Activated effector memory CD4-positive, alpha-beta T cell treated with anti-CD3 and anti-CD28 coated beads, Interleukin-2, amount 50 U/mL, for 16 hours (primary cell): ENCODE data around the gene NCAM2.

Experiments used
- DNase-seq: peaks from one replicate; pipeline ENCODE4 v3.0.0-alpha.2; 2020

NCAM2 gene

DNA sequence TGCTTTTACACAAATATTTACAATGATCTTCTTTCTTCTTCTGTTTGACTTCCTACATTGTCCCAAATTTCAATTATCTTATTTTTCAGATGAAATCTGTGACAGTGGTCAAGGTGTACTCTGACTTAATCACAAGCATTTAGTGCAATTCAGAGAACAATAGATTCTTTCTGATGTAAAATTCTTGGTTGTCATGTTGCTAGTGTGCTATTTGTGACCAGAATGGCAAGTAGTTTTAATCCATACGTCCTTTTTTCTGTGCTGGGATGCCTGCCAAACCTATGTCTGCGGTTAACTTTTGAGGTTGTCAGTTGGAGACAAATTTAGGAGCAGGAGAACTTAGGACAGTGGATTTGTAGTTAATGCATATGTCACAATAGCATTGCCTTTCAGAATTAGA, 31.0 kb downstream of the NCAM2 start:
- no peak for DNase-seq

DNA sequence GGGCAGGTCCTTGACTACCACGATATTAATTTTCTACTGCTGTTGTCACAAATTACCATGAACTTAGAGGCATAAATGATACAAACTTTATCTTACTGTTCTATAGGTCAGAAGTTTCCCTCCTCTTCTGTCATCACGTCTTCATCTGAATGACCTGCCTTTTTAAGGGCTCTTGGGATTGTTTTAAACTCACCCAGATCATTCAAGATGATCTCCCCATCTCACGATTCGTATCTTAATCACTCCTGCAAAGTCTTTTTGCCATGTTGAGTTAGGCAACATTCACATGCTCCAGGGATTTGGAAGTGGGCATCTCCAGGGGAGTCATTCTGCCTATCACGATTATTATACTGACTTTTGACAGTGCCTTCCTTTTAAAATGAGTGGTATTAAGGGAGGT, 32.1 kb downstream of the NCAM2 start:
- DNase-seq, result no peak

DNA sequence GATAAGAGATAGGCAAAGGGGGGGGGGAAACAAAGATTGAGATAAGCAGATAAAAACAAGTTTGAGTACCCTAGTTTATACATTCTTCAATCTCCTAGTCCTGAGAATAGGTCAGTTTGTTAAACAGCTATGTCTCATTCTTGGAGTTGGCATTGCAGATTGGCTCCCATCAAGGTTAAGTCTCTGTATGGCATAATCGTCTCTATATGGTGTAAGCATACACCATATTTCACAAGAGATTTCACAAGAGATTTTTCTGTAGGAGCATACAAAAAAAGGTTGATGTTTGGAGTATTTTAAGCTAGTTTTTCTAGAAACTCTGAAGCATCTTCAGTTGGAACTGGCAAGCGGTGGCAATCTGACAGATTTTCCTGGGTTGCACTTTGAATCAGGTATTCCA, 35.8 kb downstream of the NCAM2 start:
- no peak for DNase-seq

DNA sequence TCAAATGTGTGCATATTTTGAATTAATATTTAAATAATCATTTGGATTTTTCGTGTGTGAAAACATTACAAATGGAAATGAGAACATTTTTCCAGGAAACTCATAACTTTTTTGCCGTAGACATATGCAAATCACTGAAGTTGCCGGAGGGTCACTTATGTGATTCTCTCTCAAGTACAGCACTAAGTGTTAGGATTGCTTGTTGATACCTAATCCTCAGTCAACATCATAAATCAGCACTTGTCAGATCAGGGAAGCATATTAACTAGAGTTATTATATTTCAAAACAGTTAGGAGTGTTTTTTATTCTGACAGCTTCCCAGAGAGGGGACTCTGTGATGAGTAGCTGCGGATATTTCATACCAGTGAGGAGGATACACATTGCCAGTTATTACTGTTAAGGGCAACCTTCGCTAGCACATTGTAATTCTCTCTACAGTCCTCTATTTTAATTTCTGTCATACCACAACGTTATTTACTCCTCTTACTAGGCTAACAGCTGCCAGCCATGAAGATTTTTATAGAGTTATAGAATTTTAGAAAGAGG, 41.5 kb downstream of the NCAM2 start:
- DNase-seq, result no peak

DNA sequence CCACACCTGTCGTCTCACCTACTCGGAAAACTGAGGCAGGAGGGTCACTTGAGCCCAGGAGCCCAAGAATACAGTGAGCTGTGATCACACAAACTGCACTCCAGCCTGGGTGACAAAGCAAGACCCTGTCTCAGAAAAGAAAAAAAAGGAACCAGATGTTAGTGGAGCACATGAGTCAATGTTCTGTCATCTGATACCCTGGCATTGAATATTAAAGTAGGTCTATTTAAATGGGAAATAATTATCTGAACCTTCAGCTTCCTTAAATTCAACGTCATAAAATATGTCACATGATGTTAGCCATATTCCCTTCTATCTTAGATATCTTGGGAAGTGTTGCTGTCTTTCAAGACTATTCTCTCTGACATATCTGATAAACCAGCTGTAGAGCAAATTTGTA, 47.3 kb downstream of the NCAM2 start:
- DNase-seq, result no peak

DNA sequence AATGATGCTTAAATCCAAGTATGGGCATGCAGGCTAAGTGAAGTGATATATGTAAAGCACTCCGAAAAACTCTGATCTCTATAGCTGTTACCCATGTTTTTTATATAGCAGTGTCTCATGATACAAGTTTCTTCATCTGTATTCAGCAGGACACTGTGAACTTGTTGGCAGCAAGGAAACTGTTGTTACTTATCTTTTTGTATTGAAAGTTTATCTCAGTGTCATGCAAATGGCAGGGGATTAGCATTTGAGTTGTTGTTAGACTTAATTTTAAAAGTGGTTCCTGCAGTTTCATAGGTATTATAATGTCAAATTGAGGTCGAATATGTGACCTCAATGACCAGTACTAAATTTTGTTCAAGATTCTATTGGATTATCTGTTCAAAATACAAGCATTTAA, 47.9 kb downstream of the NCAM2 start:
- no peak for DNase-seq

DNA sequence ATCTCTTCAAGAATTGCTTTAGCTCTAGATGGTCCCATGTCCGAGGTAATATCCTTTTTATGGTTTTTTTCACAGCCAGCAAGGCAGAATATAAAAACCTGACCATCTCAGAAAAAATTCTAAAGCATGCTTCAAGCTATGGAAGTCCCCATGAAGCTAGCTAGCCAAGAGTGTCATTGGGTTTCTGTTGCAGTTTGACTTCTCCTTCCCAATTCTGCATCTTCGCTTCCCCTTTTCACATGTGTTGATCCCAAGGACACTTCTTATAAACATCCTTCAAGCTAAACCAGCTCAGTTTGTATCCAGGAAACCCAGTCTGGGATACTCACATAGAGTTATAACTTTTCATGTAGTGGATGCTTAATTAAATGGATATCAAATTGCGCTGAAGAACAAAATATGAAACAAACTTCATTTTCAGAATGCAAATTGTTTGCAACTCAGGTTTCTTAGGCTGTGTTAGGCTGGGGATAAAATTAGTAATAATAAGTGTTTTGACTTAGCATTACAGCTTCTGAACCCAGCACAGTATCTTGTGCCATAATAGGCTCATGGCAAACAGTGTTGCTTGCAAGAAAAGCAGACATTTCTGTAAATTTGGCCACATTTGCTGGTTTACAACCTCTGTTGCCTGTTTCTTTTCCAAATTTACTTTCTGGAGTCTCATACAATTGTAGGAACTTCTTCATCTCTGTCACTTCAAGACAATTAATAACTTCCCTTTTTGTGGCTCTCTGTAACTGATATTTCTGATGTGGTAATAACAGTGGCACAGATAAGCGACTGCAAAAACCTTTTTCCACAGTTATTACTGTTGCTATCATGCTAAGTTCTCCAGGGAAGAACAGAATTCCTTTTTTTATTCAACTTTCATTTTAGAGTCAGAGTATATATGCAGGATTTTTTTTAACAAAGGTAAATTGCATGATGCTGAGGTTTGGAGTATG, 53.2 kb downstream of the NCAM2 start:
- DNase-seq, result no peak

DNA sequence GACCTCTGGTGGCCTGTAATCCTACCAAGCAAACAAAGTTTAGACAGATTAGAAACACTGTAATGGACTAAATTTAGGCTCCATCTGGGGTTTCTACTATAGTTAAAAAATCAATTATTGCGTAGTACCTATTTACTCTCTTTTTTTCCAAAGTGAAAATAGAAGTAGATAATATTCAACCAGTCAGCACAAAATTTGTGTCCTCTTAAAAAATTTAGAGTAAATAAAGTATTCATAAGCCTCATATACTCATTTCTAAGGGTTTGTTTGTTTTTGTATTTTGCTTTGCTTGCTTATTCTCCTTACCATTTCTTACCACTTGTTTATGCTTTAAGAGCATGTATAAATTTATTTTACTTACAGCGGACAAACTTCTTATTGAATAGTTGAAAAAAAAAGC, 54.5 kb downstream of the NCAM2 start:
- DNase-seq, result no peak

DNA sequence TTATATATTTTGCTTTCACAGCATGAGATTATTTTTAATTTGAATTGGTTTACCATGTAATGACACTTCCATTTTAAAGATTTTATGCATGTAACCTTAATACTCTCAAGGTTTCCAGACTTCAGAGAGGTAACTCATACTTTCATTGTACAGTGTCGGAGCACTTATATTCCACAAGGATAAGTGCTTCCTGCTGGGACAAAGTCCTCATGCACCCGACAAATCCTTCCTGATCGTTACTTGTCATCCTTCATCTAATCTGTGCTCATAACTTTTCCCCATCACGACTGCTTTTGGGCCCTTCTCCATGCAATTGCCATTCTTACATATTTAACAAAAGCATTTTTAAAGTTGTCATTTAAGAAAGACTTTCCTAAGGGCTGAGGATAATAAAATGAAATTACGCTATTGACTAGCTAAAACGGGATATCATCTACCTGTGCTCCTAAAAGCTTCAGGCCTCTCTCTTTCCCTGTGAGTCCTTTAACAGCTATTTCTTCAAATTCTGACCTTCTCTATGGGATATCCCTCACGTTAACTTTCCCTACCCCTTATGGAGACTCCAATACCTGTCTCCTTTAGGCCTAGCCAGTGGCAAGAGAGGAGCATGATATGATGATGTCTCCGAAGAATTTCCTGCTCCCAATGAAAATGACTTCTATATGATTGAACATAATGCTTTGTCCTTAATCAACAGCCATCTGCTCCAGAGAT, 59.3 kb downstream of the NCAM2 start:
- DNase-seq, result no peak

DNA sequence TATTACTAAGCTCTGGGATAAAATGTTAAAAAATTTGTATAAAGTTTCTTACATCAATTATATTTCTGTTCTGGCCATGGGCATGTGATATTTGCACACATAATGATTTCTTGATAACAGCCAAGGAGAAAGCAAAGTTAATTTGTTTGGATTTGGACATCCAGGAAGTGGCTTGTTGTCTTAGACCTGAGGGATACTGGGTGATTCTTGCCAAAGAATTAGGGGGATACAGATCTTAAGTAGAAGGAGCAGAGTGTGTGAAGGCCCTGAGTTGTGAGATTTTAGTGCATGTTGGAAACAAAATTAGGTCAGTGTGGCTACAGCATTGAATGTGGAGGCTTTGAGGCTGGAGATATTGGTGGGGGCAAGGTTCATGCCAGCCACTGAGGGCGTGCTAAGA, 65.6 kb downstream of the NCAM2 start:
- DNase-seq, result no peak

DNA sequence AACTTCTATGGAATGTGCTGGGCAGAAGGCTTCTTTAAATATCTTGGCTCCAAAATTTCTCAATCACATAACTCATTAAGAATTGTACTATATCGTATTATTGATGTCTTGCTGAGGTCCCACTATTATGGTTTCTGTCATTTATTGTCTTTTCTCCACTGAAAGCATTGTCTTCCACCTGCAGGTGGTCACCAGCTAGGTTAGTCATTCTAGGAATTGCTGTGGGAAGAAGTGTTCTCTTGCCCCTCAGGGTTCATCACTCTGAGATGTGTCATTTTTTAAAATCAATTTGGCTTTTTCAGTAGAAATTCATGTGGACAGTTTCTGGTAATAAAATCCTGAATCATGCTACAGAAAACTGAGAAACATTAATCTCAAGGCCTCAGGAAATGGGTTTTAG, 66.1 kb downstream of the NCAM2 start:
- DNase-seq, result no peak

DNA sequence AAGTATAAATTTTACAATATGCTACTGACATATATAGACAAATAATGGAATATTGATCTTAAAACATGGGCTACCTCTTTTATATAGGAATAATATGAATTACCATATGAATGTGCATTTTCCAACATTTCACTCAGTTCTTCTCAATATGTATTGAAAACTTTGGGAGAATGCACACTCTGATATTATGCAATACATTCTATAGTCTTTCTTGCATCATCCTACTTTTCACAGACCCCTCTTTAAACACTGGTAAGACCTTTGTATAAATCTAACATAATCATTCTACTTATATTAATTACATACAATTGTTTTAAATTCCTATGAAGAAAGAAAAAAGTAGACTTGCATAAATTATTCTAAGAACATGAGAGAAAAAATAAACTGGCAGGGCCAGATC, 69.2 kb downstream of the NCAM2 start:
- DNase-seq, result no peak

DNA sequence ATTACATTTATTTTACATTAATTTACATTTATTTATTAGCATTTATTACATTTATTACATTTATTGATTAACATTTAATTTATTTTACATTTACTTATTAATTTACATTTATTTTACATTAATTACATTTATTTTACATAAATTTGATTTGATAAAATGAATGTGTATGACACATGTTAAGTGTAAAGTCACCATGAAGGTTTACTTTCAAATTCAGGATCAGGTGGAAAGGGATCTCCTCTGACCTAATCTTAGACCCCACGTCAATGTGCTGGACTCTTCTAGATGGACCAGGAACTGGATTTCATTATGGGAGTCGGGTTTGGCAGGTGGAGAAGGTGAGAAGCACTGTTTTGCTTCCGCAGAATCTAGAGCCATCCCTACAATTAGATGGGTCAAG, 76.1 kb downstream of the NCAM2 start:
- no peak for DNase-seq

DNA sequence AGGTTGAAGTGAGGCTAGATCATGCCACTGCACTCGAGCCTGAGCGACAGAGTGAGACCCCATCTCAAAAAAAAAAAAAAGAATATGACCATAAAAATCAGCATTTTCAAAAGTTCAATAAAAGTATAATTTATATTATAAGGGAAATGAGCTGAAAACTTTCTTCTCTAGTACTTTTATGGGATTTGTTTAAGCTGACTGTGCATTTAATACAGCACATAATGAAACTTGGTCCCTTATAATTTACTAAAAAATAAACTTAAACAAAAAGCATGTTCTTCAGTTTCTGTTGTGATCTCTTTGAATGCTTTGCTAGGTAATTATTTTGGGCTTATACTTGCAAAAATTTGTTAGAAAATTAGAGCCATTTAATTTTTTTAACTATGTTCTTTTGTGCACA, 77.8 kb downstream of the NCAM2 start:
- no peak for DNase-seq

DNA sequence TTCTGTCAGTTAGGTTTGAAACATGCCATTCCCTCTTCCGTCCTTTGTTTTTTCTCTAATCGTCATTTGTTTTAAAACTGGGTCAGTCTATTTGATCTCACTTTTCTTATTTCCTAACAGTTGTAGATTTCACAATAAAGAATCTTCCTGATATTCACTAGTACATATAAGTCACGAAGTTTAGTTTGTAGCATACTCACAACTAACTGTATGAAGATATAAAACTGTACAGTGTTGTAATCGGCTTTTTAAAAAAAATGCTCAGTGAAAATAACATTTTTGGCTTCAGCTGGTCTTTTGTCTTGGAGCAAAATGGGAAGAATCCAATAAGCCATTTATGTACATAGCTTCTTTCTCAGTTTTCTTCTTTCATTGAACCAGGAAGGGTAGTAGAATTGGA, 78.3 kb downstream of the NCAM2 start:
- DNase-seq, result no peak

DNA sequence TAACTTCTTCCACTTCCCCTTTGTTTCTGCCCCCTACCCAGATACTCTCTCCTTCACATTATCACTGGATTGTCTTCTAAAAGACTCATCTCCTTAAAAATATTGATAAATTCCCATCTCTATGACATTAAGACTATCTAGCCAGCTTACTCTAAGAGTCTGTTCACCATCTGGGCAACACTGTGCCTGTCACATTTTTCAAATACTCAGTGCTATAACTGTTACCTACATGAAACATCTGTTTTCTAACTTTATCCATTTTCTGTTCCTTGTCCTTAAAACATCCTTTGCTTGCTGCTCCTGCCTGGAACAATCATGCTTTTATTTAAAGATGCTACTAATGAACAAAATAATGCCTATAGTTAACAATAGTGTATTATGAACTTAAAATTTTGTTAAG, 81.4 kb downstream of the NCAM2 start:
- no peak for DNase-seq

DNA sequence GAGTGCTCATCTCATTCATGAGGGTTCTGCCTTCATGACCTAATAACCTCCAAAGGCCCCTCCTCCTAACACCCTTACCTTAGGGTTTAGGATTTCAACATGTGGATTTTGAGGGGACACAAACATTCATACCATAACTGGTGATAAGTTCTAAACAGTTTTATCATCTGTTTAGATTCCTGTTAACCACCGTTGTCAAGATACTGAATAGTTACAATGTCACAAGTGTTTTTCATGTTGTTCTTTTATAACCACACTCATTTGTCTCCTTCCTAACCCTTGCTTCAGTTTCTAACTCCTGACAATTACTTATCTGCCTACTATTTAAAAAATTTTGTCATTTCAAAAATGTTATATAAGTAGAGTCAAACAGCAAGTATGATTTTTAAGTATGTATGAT, 86.0 kb downstream of the NCAM2 start:
- DNase-seq, result no peak

DNA sequence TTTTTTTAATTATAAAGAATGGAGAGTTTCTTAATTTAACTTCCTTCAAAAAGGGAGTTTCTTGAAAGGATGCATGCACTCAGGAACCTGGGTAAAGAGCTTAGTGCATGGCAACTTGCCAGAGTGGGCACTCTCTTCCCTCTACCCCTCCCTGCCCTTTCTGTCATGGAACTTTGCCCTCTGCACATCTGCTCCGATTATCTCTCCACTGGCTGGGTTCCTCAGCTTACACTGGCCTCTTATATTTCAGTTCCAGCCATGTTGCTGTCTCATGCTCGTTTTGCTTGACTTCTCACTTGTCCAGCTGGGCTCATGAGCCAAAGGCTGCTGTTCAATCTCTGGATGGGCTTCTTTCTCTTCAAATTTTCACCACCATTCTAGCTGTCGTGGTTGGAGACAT, 87.0 kb downstream of the NCAM2 start:
- DNase-seq, result no peak

DNA sequence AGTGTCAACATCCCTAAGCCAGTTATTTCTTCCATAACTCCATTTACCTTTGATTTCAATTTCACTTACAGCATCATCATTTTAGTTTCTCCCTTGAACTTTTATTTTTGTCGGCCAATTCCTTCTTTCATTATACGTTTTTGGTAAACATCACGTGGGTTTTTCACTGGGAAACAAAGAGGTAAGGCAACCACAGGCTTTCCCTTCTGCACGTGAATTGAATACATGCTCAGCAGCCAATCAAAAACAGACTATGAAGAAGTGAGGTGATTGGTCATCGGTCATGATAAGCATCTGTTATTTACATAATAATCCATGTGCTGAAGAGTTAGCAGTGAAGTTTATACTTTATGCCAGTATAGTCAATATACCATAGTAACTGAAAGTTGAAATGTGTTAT, 98.7 kb downstream of the NCAM2 start:
- no peak for DNase-seq

DNA sequence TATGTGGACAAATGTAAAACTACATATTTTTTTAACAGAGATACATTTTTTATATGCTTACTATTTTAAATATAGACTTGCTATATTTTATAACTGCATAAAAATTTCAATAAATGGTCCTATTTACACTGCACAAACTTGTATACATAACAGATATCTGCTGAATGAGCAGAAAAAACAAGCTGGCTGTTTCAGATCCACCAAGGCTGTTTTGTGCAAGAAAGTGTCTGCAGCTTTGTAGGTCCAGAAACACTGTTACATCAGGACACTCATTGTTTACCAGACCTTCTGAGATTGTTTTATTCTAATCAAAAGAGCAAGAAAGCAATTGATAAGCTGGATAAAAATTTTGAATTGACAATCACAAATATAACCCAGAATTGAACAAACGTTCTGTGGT, 99.3 kb downstream of the NCAM2 start:
- DNase-seq, result no peak

DNA sequence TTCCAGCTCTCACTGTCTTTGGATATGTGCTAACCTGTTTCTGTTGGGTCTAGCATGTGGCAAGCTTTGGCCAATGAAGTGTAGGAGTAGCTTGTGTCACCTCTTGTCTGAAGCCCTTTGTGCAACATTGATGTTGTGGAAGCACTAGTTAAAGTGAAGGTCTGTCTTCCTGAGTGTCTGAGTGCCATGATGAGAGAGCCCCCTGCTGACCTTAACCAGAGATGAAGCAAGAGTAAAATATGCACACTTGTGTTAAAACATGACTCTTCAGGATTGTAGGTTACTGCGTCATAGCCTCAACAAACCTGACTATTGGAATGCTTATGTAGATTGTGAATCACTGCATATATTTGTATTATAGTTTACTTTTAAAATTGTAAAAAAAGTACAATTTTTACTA, 103.7 kb downstream of the NCAM2 start:
- no peak for DNase-seq

DNA sequence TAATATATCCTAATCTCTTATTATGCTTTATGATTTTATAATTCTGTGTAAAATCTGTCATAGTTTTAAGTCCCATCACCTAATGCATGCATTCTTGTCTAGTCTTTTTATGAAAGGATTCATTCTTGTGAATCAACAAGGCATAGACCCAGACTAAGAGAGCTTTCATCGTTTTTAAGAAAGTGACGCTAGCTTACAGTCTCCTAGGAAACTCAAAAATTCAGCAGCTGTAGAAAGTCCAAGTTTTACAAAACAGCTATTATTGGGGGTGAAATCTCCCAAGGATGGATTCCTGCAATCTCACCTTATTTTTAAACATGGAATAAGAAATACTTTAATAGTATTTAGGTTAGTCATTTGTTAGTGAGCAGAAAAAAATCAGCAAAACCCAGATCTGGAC, 104.7 kb downstream of the NCAM2 start:
- no peak for DNase-seq

DNA sequence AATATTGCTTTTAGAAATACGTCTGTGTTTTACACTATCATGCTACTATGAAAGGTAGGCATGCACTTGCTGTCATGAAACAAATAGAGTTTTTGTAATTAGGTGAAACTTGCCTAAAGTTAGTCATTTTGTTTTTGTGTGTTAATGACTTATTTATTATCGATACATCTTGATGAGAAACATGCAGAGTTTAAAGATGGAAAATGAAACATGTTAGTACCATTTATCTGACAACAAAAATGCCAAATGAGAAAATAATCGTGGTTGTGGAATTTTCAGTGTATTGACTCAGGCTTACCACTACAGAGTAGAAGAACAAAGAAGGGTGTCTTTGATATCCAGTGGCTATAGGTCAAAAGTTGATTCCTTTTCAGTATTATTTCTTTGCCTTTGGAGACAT, 105.5 kb downstream of the NCAM2 start:
- DNase-seq, result no peak

DNA sequence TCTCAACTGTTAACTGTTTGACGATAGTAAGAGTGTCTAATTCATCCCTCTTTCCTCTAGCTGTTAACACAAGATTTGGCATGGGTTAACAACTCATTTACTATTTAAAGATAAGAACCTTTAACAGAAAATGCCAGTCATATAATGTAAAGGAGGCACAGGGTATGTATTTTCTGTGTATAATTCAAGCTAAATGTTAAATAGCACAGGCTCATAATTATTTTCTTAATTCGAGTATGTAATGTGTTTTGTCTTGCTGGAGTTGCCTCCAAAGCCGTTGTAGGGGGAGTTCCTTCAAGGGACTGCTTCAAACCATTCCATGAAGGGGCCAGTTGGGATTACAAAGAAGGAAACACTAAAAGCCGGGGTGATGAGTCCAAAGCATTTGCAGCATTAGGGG, 111.5 kb downstream of the NCAM2 start:
- no peak for DNase-seq
